HepG2 (cell line): ENCODE data around the gene ASIC2.

ENCODE experiments used
- CBFB ChIP-seq: sonication (generic); formaldehyde crosslinking; IDR thresholded peaks from 2 replicates; pipeline ENCODE4 v1.4.0; 2020; ENCODE audit warnings: missing genetic modification reagents
- IKZF4 ChIP-seq: sonication (generic); formaldehyde crosslinking; IDR thresholded peaks from 2 replicates; pipeline ENCODE4 v1.5.1; 2020; ENCODE audit warnings: borderline replicate concordance, mild to moderate bottlenecking, low read depth, missing genetic modification reagents; ENCODE audit errors: not compliant biosample characterization
- MXD1 ChIP-seq: sonication (generic); formaldehyde crosslinking; IDR thresholded peaks from 2 replicates; pipeline ENCODE4 v1.4.0; 2020; ENCODE audit warnings: mild to moderate bottlenecking, missing genetic modification reagents
- SIN3B ChIP-seq: fragments of 150-350 bp; IDR thresholded peaks from 2 replicates; pipeline ENCODE4 v1.6.1; 2014; ENCODE audit warnings: low read length
- ZNF264 ChIP-seq: sonication (generic); formaldehyde crosslinking; IDR thresholded peaks from 2 replicates; pipeline ENCODE4 v1.4.0; 2020; ENCODE audit warnings: missing genetic modification reagents
- ZNF331 ChIP-seq: sonication (generic); formaldehyde crosslinking; IDR thresholded peaks from 2 replicates; pipeline ENCODE4 v1.4.0; 2020; ENCODE audit warnings: missing genetic modification reagents

- no peak for TF ChIP-seq IKZF4 (CRISPR knock-in tag)
- TF ChIP-seq MXD1, result no peak
- TF ChIP-seq SIN3B, result no peak
- TF ChIP-seq ZNF264, result no peak
- TF ChIP-seq ZNF331, result no peak
- TF ChIP-seq CBFB (CRISPR knock-in tag), result no peak
Measured at GRCh38 chr17:33050611-33051140, 242.4 kb downstream of the ASIC2 start.
